HCT116 (cell line): Measurements from ENCODE around the gene ARHGEF37.

ENCODE experiments used
- CEBPB ChIP-seq: IDR thresholded peaks from 2 replicates; pipeline ENCODE4 v1.6.1; 2012; ENCODE audit warnings: low read depth
- EGR1 ChIP-seq: IDR thresholded peaks from 2 replicates; pipeline ENCODE4 v1.6.1; 2012; ENCODE audit warnings: low read depth
- EZH2 ChIP-seq: fragments of 200-600 bp; sonication (generic); IDR thresholded peaks from 2 replicates; pipeline ENCODE4 v1.6.1; 2017; ENCODE audit warnings: antibody characterized with exemption, mixed run types
- EZH2phosphoT487 ChIP-seq: fragments of 200-600 bp; IDR thresholded peaks from 2 replicates; pipeline ENCODE4 v1.6.1; 2018; ENCODE audit warnings: antibody characterized with exemption, borderline replicate concordance
- JUND ChIP-seq: IDR thresholded peaks from 2 replicates; pipeline ENCODE4 v1.6.1; 2012
- POLR2A ChIP-seq: IDR thresholded peaks from 2 replicates; pipeline ENCODE4 v1.7.0; 2011; ENCODE audit warnings: borderline replicate concordance; ENCODE audit not compliant: insufficient read depth, insufficient read length; ENCODE audit errors: extremely low read depth
- RAD21 ChIP-seq: IDR thresholded peaks from 2 replicates; pipeline ENCODE4 v1.6.1; 2012; ENCODE audit warnings: low read depth, mild to moderate bottlenecking
- SIN3A ChIP-seq: IDR thresholded peaks from 2 replicates; pipeline ENCODE4 v1.6.1; 2012; ENCODE audit warnings: low read depth
- SP1 ChIP-seq: IDR thresholded peaks from 2 replicates; pipeline ENCODE4 v1.6.1; 2012; ENCODE audit warnings: low read depth
- SRF ChIP-seq: IDR thresholded peaks from 2 replicates; pipeline ENCODE4 v1.6.1; 2012; ENCODE audit warnings: low read depth
- YY1 ChIP-seq: IDR thresholded peaks from 2 replicates; pipeline ENCODE4 v1.6.1; 2011; ENCODE audit warnings: low read length, low read depth, moderate library complexity, mild to moderate bottlenecking; ENCODE audit not compliant: insufficient replicate concordance; ENCODE audit errors: extremely low read depth
- ZFX ChIP-seq: fragments of 450-650 bp; IDR thresholded peaks from 2 replicates; pipeline ENCODE4 v1.6.1; 2017
- TF ChIP-seq, protein P1 (sequence below), 3 experiments: fragments of 200-600 bp in 1 of 3; sonication (generic) in 1 of 3; IDR thresholded peaks in 2 of 3; conservative IDR thresholded peaks in 1 of 3; 2 replicates each; pipeline ENCODE4 v1.5.1; 2012 to 2017; ENCODE audit warnings: low read depth in 2 of 3, low read length in 2 of 3, antibody characterized with exemption in 1 of 3, borderline replicate concordance in 1 of 3, control low read depth in 1 of 3, mild to moderate bottlenecking in 1 of 3, mixed read lengths in 1 of 3, mixed run types in 1 of 3, moderate library complexity in 1 of 3; ENCODE audit not compliant: insufficient read depth in 1 of 3

DNA sequence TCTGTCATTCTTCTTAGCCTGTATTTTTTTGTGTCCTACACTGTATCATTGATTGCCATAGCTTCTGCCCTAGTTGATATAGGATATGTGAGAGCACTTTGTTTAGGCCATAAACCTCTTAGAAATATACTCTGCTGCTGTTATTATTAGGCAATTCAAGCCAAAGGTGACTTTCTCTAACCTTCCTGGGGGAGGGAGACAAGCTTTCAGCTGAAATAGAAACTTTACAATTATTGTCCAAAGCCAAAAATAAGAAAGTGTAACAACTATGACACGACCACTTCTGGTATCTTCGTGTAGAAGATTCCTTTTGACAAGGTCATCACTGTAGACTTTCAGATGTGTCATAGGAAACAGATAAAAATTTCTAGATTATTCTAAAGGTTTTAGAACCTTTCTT, 17.8 kb upstream of the ARHGEF37 start:
- TF ChIP-seq JUND = no peak
- TF ChIP-seq SRF = no peak
- TF ChIP-seq, protein P1, sequence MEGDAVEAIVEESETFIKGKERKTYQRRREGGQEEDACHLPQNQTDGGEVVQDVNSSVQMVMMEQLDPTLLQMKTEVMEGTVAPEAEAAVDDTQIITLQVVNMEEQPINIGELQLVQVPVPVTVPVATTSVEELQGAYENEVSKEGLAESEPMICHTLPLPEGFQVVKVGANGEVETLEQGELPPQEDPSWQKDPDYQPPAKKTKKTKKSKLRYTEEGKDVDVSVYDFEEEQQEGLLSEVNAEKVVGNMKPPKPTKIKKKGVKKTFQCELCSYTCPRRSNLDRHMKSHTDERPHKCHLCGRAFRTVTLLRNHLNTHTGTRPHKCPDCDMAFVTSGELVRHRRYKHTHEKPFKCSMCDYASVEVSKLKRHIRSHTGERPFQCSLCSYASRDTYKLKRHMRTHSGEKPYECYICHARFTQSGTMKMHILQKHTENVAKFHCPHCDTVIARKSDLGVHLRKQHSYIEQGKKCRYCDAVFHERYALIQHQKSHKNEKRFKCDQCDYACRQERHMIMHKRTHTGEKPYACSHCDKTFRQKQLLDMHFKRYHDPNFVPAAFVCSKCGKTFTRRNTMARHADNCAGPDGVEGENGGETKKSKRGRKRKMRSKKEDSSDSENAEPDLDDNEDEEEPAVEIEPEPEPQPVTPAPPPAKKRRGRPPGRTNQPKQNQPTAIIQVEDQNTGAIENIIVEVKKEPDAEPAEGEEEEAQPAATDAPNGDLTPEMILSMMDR (IDR thresholded peaks at IDR 0.05 in 2 of 3, conservative IDR thresholded peaks at IDR 0.05 in 1 of 3; ENCODE audit: borderline replicate concordance in 1 of 3, insufficient read depth in 1 of 3, low read depth in 2 of 3, low read length in 2 of 3) = no peak
- TF ChIP-seq POLR2A = no peak
- no peak for TF ChIP-seq SP1
- no peak for TF ChIP-seq YY1
- no peak for TF ChIP-seq EGR1
- no peak for TF ChIP-seq ZFX
- no peak for TF ChIP-seq EZH2
- no peak for TF ChIP-seq SIN3A
- no peak for TF ChIP-seq EZH2phosphoT487
- TF ChIP-seq CEBPB = no peak
- no peak for TF ChIP-seq RAD21
